Astrocyte (in vitro differentiated cells and primary cell): ENCODE measurements around the gene ANKRD29.

Source experiments
- EZH2 ChIP-seq: IDR thresholded peaks from 2 replicates; pipeline ENCODE4 v1.6.1; 2012; ENCODE audit warnings: mild to moderate bottlenecking, low read length, inconsistent platforms; ENCODE audit not compliant: insufficient read depth
- TF ChIP-seq, protein P1 (sequence below): IDR thresholded peaks from 2 replicates; pipeline ENCODE4 v1.5.1; 2011; ENCODE audit warnings: low read depth, mild to moderate bottlenecking, inconsistent platforms, low read length, moderate library complexity; ENCODE audit not compliant: insufficient read depth

DNA sequence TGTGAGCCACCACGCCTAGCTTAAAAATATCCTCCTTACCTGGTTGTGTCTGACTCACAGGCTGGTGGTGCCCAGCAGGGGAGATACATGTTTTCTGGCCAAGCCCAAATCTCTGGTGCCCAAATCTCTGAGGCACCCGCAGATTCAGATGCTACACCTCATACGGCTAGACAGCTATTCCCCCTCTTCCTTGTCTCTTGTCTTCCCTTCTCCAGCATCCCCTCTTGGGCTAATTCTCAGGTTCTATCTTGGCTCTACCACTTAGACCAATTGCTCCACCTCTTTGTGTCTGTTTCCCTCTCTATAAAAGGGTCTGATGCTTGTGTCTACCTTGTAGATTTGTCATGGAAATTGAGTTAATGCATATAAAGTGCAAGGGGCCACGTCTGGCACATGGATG is 39.9 kb upstream of the ANKRD29 start:
- TF ChIP-seq, protein P1, sequence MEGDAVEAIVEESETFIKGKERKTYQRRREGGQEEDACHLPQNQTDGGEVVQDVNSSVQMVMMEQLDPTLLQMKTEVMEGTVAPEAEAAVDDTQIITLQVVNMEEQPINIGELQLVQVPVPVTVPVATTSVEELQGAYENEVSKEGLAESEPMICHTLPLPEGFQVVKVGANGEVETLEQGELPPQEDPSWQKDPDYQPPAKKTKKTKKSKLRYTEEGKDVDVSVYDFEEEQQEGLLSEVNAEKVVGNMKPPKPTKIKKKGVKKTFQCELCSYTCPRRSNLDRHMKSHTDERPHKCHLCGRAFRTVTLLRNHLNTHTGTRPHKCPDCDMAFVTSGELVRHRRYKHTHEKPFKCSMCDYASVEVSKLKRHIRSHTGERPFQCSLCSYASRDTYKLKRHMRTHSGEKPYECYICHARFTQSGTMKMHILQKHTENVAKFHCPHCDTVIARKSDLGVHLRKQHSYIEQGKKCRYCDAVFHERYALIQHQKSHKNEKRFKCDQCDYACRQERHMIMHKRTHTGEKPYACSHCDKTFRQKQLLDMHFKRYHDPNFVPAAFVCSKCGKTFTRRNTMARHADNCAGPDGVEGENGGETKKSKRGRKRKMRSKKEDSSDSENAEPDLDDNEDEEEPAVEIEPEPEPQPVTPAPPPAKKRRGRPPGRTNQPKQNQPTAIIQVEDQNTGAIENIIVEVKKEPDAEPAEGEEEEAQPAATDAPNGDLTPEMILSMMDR = no peak
- TF ChIP-seq EZH2 = no peak
